HG03025 (cell line): ENCODE measurements around the gene RRBP1.

ENCODE experiments used
- ATAC-seq: cut with Tn5 transposase; IDR thresholded peaks from one replicate; pipeline ENCODE4 v1.9.1; 2021; ENCODE audit warnings: mild to moderate bottlenecking, moderate library complexity; ENCODE audit not compliant: unreplicated experiment, low FRiP score

The RRBP1 gene

DNA sequence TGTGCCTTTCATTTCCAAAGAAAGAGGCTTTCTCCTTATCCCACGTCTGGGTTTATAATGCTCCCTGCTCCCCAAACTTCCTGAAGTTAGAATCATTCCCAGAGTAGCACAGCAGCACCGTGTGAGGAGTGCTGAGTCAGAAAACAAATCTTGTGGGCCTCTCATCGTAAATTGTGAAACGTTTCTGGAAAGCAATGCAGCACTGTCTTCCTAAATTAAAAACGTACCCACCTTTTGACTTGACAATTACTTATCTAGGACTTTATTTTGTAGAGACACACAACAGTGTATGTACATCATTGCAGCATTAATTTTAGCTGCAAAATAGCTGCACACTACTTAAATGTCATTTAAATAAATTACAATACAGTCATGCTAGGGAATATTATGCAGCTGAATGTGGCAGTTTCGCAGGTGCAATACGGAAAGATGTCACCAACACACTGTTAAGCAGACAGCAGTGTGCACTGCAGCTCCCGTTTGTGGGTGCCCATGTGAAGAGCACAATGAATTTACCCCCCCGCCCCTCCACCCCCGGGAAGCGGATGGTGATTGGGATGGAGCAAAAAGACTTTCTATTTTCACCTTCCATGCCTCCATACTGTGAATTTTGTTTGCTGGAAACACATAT lies 30.8 kb downstream of the RRBP1 start:
- no peak for ATAC-seq

DNA sequence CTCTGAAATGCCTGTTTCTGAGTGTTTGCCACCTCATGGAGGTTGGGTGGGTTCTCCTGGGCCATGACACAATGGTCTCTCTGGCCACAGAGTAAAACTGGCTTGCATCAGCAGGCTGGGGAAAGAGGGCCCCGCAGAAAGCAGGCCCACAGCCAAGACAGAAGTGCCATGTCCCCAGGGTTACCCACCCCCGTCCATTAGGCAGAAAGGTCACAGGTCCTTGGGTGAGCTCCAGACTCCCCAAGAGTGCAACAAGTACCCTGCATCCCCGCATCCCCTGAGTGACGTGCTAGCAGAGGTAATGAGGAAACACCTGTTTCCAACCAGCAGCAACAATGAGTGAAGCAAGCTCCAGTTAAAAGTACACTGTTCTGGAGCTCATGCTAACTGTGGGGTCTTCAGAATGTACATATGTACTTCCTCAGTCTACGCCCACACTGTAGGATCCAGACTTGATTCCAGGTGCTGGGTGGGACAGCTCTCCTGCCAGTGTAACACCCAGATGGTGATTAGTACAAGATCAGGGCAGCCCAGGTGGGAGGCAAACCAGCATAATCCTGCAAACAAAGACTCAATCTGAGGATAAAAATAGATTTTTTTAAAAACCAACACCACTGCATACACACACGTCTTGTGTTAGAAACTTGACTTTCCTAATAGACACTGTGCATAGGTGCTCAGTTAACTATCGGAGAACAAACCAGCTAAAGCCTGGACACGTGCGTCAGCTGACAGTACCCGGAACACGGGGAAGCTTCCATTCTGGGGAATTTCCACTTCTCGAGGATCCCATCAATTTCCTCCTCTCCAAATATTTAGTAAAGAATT lies 31.5 kb downstream of the RRBP1 start:
- ATAC-seq = no peak

DNA sequence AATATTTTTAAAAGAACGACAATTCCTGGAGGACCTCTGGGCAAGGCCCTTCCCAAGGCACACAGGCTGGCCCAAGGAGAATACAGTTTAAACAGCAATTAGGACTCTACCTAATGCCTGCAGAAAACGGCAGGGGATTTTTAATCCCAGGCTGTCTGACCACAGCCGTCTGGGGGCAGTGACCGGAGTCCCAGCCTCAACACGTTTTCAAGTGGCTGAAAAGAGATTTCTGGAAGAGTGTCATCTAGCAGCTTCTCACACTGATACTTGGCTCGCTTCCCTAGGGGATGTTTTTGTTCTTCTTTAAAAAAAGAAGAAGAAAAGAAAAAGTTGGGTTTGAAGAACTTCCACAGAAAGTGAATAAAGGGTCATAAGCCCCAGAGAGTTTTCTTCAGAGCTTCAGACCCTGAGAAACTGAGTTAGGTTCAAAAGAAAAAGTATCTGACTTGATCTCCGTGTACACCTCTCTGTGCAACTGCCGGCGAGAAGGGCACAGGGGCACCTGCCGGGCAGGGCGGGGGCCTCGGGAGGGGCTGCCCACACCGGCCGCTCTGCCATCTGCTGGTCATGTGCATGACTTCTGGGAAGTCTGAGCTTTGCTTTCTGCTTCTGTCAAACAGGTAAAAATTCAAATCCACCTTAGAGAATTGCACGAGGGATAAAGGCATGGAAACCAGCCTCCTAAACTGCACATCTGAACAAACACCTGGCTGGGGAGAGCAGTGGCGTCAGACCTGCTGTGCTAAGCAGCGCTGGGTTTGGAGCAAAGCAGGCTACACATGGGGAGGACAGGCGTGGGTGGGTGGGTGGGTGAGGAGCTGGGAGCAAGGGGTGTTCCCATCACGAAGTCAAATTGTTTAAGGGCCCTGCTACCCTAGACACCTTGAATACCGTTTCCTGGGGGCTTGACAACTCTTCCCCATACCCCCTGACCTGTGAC lies 33.0 kb downstream of the RRBP1 start:
- ATAC-seq = no peak

DNA sequence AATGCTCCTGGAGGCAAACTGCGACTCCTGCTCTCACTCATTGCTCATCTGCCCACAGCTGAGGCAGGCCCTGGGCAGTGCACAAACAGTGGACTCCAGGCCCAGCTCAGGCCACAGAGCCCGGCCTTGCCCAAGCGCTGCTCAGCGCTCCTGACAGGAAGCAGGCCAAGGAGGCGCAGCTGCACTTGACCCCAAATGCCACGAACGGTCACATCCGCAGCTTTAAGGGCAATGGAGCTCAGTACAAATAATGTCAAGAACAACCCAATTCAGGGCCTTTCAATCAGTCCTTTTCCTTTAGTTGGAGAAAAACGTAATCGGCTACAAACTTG lies 33.8 kb downstream of the RRBP1 start:
- ATAC-seq = no peak

DNA sequence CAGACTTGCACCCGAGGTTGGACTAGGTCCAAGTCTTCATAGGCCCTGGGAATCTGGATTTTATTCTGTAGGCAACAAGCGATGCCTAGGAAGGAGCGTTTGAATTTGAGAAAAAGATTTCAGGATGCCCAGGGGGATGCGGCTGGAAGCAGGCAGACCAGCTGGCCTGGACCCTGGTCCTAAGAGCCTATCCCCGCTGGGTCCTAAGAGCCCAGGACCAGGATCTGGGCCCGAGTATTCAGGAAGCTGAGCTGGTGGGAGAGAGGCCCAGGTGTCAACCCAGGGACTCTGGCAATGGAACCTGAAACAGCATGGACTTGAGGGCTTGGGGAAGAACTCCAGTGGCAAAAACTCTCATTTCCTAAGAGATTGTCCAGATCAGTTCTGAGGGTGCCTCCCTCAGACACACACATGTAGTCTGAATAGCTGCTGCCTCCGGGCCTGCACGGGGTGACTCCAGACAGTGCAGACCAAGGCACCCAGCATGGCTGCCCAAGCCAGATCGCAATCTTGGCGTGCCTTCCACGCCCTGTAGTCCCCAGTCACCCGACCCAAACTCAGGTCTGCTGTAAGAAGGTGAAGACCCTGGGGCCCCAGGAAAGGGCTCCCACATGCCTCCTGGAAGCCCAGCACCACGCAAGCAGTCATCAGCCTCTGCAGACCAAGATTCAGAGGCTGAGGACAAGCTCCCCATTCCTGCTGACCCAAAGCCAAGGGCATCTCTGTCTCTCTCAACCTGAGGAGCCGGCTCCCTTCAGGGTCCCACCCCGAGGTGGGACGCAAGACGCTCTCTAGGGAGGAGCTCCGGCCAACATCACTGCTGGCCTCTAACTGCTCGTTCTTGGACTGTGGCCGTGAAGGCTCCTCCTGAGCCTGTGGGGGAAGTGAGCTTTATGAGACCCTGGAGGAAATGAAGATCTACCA lies 34.4 kb downstream of the RRBP1 start:
- ATAC-seq = no peak

DNA sequence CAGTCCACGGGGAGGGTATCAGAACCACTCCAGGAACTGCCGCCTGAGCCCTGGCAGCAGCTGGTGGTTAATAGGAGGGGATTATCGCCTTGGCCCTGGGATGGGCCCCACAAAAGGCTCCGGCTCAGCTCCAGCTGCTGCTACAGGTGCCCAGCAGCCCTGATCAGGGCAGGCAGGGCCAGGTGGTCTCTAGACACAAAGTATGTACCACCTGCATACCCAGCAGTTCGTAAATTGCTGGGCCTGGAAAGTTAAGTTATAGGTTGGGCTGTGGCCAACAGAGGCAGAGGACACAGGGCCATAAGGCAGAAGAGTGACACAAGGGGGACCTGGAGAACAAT lies 35.1 kb downstream of the RRBP1 start:
- ATAC-seq = no peak

DNA sequence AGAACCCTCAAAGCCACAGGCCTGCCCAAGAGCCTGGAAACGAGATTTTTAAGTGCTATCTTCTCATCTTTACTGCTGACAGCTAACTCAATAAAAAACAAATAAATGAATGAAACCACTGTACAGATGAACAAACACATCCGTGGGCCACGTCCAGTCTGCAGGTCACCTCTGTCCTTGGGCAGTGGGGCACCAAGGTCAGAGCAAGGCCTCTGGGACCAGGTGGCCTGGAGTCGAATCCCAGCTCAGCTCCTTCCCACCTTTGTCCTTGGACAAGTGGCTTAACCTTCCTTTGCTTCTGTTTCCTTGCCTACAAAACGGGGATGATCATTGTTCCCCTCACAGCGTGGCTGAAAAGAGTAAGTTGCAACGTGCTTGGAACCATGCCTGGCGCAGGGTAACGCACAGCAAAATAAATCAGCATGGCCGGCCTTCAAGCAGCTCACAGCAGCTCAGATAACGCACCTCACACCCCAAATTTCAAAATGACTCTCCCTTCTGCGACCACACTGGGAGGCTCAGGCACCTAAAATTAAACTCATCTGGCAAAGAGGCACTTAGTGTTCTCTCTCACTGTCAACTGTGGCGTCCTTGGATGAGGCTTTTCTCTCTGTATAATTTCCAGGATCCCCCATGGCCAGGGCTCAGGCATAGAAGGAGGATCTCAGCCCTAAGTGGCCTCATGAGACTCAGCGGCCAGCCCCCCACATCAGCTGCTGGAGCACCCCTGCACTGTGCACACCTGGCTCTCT lies 35.7 kb downstream of the RRBP1 start:
- ATAC-seq = no peak

DNA sequence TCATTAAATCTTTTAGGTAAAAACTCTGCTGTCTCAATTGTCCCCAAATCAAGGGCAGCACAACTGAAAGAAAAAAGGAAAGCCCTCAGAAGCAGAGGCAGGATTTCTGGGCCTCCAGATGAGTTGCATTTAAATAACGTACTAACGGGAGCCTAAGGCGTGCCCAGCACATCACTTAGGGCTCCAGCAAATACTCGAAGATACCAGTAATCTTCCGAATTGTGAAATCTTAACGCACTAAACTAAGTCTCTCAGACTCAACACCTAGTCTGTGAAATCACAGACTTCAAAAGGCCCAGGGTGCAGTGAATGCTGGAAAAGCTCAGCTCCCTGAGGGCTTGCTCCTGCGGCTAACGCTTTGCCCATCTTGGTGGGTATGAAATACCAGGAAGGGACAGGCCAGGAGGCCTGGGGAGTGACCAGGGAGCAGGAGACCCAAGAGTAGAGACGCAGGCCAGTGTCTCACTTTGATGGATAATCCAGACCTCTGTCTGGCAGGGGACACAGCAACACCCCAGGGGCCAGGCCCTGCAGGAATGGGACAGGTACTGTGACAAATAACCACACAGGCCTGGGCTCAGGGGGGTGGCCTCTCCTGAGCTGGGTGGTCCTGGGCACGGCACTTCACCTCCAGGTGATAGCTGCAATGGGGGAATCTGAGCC lies 36.4 kb downstream of the RRBP1 start:
- no peak for ATAC-seq

DNA sequence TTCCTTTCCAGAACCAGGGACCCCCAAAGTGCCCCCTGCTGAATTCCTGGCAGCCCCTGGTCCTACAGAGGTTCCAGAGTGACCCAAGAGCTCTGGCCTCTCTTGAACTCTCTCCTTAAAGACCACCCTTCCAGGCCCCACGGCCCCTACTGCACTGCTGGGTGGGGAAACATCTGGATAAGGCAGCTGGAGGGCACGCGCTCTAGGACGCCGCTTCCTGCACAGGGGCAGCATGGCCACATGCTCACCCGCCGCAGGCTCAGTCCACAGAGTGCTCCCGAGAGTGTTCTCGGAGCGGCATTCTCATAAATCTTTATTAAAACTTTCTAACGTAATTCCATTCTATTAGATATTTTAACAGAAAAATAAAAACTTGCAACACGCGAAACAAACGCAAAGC lies 37.0 kb downstream of the RRBP1 start:
- no peak for ATAC-seq

DNA sequence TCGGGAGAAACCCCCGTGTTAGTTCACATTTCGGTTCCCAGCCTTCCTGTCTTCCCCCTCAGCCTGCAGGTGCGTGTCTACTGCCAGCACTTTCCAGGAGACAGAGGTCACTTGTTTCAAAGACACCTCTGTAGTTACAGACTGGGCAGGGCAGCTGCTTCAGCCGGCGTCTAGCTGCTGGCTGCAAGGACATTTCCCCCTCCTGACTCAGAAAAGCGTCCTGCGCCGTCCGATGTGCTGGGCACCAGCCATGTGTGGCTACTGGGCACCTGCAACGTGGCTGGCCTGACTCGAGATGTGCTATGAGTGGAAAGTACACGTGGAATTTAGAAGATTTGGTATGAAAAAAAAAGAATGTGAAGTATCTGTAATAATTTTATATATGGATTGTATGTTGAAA lies 37.6 kb downstream of the RRBP1 start:
- ATAC-seq = no peak

DNA sequence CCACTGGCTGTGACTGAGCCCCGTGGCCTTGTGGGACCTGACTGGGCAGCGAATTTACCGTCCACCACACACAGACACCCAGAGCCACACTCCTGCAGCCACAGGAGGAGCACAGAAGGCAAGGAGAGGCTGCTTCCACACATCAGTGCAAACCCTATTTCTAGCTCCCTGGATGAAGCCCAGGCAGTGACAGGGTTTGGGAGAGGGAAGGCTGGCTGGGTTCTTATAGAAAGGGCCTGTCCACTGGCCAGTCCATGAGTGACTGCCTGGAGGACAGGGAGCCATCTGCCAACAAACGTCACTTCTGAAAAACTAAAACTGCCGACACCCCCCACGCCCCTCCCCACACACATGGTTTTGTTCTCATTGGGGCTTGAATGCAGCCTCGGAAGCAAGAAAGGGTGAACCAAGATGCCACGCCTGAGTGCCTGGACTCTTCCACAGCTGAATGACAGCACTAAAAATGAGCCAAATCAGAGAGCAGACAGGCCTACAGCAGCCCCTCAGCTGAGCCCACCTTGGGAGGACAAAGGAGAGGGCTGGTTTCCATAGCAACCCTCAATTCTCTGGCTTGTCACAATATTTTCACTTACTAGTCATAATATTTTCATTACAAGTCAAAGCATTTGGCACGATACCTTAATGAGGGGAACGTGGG lies 38.4 kb downstream of the RRBP1 start:
- no peak for ATAC-seq

DNA sequence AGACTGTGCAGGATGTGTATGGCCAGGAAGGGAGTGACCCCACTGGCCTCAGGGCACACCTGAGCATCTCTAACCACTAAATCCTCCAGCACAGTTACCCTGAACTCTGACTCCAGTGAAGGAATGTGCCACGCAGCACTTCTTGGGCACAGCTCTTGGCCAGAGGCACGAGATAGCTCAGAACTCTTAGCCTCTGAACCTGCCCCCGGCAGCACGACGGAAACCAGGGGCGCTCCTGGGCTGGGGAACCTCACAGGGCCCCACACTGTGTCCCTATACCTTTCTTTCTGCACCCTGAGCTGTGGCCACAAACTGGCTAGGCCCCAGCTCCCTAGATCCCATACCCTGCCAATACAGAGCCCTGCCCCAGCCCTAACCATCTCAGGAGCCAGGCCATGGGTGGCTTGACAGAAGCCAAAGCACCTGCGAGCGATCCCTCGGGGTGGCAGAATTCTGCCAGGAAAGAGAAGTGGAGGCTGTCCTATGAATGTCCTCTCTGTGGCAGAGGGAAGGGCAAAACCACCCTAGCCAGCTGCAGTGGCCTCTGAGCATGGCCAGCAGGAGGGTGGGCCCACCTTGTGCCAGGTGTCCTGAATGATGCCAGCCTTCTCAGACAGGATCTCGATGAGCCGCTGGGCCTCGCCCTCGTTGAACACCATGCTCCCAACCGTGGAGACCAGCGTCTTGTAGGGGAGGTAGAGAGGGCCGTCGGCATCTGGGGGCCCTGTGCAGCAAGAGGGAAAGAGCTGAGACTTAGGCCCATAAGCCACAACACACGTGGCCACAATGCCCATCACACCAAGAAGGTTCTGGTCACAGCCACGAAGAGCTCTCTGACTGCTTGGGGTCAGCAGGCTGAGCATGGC lies 39.4 kb downstream of the RRBP1 start:
- ATAC-seq = no peak

DNA sequence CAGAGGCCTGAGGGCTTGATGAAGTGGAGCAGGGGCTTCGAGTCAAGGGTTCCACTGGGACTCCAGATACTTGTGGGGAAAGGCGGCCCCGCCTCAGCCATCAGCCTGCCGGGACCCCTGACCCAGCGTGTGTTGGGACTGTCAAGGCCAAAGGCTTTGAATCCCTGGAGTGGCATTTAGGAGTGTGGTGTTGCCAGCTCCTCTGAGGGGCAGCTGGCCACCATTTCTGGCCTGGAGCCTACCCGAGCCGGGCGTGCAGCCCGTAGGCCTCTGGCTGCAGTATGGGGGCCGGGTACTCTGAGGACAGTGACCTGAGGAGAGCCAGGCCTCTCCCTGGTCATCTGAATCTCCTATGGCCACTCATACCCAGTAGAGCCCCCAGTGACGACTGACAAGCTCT lies 40.0 kb downstream of the RRBP1 start:
- ATAC-seq = no peak

DNA sequence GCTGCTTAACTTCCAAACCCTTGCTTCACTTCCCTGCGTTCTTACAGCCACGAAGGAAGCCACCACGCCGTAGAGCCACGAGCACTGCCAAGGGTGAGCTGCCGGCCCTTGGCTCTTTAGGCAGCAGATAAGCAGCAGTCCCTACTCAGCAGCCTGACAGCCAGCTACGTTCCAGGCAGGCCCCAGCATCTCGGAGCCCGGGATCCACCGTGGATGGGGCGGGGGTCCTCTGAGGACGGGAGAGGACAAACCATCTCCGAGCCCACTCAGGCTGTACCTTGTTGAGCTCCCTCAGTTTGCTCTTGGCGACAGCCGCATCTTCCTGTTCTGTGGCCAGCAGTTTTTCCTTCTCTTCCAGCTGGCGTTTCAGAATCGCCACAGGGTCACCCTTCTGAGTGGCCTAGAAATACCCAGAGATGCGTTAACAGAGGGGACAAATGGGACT lies 40.5 kb downstream of the RRBP1 start:
- ATAC-seq = no peak

DNA sequence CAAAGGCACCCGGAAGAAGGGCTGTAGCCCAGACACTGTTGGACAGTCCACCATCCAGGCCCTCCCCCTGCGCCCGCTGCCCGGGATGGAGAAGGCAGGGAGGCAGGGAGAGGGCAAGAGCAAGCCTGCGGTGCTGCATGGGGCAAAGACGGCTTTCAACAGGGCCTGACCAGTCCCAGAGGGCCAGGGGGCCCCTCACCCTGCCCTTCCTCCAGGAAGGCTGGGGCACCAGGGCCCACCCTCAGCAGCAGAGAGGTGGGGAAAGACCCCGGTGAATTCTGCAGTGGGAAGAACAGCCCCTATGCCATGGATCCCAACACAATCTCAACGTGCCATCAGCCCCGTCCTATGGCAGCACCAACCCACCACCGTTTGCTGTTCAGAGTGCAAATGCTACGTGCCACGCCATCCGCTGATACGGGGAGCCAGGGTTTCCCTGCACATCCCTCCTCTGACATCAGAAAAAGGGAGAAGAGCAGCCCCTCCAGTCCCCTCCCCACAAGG lies 41.1 kb downstream of the RRBP1 start:
- ATAC-seq = no peak

DNA sequence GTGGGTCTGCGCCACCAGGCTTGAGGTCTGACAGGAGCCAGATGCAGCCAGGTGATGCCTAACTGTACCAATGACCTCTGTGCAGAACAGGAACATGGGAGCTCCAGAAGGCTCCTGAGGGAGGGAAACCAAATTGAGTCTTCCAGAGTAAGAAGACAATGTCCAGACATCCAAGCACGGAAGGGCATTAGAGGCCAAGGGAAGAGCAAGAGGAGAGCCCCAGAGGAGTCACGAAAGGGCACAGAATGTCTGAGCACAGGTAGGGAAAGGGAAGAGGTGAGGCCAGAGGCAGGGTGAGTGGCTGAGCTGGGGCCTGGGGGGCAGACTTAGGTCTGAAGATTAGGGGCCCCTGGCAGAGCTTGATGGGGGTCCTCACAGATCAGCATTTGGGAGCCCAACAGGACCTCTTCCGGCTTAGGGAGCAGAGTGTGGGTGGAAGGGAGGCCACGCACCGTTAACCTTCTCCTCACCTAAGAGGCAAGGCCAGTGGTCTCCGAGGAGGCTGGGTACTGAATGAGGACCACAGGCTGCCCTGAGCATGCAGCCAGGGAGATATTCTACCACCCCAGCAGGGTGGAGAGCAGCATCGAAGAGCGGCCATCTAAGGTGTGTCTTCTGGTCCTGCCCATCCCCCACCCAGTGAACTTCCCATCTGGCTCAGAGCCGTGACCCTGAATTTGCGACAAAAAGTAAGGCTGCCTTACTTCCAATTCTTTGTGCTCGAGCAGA lies 41.7 kb downstream of the RRBP1 start:
- ATAC-seq = no peak
